A549 treated with CpdA at 1 μM for 4 hours (cell line): ENCODE data around the gene TTLL8. TPM values are rescaled to one million over a fixed set of nuclear protein-coding genes. Genes with fewer than 3 reads are reported as not detected.

Experiments used
- total RNA-seq: library from RNA; stranded (reverse); fragments of 200-300 nt; extraction: Qiagen RNA extraction; gene quantifications from 5 replicates; pipeline ENCODE4 v1.2.3, GENCODE V29; 2022; ENCODE audit warnings: low read depth

Gene TTLL8
- not detected in 5 replicates for total RNA-seq

DNA sequence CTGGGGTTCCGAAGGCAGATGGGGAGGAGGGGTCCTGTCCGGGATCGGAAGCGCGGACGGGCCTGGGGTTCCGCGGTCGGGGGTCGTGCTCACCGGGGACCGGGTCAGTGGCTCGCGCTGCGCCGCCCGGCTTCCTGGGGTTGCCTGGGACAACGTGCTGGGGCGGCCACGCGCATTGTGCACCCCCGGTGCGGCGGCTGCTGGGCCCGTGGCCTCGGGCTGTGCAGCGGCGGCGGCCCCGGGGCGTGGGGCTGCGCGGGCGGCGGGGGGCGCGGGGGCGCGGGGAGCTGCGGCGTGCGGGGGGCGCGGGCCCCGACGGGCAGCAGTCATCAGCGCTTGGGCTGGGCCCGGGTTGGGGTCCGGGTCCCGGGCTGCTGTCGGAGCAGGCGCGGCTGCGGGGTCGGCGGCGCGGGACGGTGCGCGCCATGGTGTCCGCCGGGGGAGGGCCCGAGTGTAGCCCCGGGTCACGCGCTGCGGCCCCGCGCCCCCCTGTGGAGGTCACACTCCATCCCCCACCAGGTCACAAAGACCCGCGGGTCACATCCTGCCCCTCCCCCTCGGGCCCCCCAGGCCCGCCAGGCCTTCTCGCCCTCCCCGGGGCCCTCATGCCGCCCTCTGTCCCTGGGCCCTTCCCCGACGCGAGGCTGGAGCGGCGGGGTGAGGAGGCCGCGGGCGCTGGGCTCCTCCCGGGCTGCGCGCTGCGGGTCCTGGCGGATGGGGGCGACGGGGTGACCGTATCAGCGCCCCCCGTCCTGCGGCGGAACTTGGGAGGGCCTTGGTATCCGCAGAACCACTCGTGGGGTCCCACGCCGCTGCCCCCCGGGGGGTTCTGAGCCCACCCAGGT lies at the start of gene TTLL8:
Gene TTLL8 (minus strand): TSS at position 238 of the 845 bp plus-strand sequence.

DNA sequence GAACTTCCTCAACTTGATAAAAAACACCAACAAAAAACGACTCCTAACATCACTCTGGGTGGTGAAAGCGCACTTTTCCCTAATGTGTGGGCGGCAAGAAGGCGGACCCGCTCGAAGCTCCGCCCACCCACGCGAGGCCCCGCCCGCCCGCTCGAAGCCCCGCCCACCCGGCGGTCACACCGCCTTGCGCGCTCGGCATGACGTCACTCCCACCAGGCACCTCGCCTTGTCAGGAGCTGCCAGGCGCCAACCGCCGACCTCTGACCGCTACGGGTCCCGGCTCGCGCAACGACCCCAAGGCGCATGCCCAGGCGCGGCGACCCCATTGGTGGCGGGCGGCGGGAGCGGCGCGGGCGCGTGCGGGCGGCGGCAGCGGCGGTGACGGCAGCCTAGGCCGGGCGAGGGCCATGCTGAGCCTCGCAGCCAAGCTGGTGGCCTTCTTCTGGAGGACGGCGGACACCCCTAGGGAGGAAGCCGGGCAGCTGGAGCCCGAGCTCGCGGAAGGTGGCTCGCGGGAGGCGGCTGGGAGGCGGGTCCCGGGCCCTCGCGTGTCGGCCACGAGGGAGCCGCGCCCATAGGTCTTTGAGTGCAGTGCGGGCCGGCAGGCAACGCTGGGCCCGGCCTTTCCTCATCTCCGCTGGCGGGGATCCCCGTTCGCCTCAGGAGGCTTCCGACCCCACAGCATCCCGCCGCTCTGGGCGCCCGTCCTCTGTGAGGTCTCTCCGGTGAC lies 31.7 kb upstream of the TTLL8 start, which contains the start of gene MOV10L1:
Gene MOV10L1 (plus strand): TSS at position 325 of the 730 bp plus-strand sequence. CDS start 83 bp downstream, at position 408.

DNA sequence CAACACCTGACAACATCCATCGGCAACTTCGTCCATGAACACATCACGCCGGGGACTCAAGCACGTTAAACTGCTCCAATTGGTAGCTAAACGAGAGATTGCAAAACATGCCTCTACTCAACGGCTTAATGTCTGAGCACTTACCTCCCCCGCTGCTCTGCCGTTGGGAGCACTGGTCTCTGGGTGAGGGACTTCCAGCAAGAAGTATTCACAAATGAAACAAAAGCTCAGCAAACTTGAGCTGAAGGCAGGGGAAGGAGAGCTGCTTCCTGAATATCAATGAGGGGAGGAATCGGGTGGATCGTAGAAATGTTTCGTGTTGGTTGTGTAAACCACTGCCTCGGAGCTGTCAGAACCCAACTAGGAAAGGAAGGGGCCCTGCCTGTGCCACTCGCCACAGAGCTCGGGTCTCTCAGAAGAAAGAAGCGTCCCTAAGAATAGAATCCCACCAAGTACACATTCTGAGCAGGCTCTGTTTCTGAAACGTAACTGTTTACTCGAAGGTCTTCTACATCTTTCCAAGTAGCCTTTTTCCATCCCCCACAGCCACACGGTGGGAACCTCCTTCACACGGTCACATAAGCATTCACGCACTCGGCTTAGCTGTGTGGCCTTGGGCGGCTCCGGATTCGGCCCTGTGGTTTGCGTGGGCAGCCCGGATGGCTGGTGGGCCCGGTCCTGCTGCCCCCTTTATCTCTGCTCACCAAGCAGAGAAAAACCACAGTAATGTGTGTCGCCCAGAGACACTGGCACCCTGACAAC lies 27.3 kb upstream of the TTLL8 start, which contains the start of gene MLC1:
Gene MLC1 (minus strand): TSS at position 216 of the 762 bp plus-strand sequence. CDS start 524 bp downstream, outside the sequence.

DNA sequence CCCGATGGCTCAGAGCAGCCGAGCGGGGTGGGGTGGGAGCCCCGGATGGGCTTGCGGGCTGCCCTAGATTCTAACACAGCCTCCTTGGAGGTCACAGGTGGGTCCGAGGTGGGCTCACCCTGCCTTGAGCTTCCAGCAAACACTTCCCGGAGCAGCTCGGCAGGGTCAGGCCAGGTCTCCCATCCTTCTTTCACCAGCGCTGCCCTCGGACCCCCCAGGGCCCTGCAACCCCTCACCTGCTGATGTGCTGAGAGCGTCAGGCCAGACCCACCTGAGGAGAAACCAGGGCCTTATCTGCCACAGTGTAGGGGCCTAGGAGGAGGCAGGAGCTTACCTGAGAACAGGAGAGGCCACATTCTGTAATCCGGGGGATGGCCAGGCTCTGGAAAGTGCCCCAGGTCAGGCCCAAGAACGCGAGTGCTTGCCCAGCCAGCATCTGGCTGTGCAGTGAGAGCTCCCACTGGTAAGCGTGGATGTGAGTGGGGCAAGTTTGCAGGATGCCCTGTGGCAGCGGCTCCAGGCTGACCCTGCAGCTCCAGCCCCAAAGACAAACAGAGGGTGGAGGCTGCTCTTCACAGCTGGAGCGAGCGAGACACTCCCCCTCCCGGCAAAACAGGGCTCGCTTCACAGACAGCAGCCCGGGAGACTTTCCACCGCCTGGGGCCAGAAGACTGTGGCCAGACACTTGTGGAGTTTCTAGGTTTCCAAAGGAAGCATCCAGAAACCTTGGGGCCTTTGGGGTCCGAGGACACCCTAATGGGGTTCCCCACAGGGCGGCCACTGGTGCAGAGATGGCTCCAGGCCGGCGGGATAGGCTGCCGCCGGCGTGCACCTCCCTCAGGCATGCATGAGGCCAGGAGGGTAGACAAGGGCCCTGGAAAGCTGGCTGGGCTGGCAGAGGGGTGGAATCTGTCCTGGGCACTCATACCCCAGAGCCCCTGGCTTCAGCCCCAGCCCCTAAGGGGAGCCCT lies 45.6 kb downstream of the TTLL8 start, which contains the start of gene IL17REL:
Gene IL17REL (minus strand): TSS at position 555 of the 971 bp plus-strand sequence. CDS start 119 bp downstream, at position 436.

Other genes starting within 250 kb of the TTLL8 start
- gene BRD1, start 230.4 kb downstream of the TTLL8 start, total RNA-seq: 13.7 to 14.9 TPM (median 14.3 TPM) in 5 replicates
- 9.8 to 12.9 TPM (median 12.0 TPM) in 5 replicates for gene ZBED4, start 204.5 kb downstream of the TTLL8 start, total RNA-seq
- 7.9 to 11.6 TPM (median 9.1 TPM) in 5 replicates for gene ALG12, start 139.9 kb downstream of the TTLL8 start, total RNA-seq
- 23.2 to 38.0 TPM (median 31.5 TPM) in 5 replicates for gene CRELD2, start 139.7 kb downstream of the TTLL8 start, total RNA-seq
- 17.9 to 36.0 TPM (median 33.1 TPM) in 5 replicates for gene PIM3, start 97.5 kb downstream of the TTLL8 start, total RNA-seq
- gene IL17REL, start 45.5 kb downstream of the TTLL8 start, total RNA-seq: not detected in 5 replicates
- 0.06 to 0.07 TPM (median 0.07 TPM) in 3 of 5 replicates, not detected in the others for gene MLC1, start 27.1 kb upstream of the TTLL8 start, total RNA-seq
- not detected in 5 replicates for gene MOV10L1, start 31.7 kb upstream of the TTLL8 start, total RNA-seq
- gene PANX2, start 112.4 kb upstream of the TTLL8 start, total RNA-seq: 6.2 to 7.7 TPM (median 7.0 TPM) in 5 replicates
- gene TRABD, start 127.6 kb upstream of the TTLL8 start, total RNA-seq: 23.5 to 41.4 TPM (median 35.1 TPM) in 5 replicates
- gene SELENOO, start 142.7 kb upstream of the TTLL8 start, total RNA-seq: 13.1 to 22.1 TPM (median 17.1 TPM) in 5 replicates
- gene TUBGCP6, start 186.7 kb upstream of the TTLL8 start, total RNA-seq: 7.2 to 13.0 TPM (median 9.8 TPM) in 5 replicates
- 7.9 to 14.0 TPM (median 12.2 TPM) in 5 replicates for gene HDAC10, start 193.0 kb upstream of the TTLL8 start, total RNA-seq
- gene MAPK12, start 203.4 kb upstream of the TTLL8 start, total RNA-seq: 18.0 to 24.9 TPM (median 23.4 TPM) in 5 replicates
- gene MAPK11, start 212.1 kb upstream of the TTLL8 start, total RNA-seq: 4.5 to 7.4 TPM (median 7.0 TPM) in 5 replicates
- 93.1 to 128 TPM (median 108 TPM) in 5 replicates for gene PLXNB2, start 249.3 kb upstream of the TTLL8 start, total RNA-seq